GM12865 (cell line): ENCODE measurements around the gene RNF26.

Experiments used
- DNase-seq: peaks from one replicate; pipeline ENCODE4 v3.0.0; 2010; ENCODE audit warnings: low read depth
- H3K4me3 ChIP-seq: 2 replicates; pipeline ENCODE4 v1.5.1; 2011; ENCODE audit warnings: mild to moderate bottlenecking, low read depth, low read length, control low read depth
- TF ChIP-seq, protein P1 (sequence below): IDR thresholded peaks from 2 replicates; pipeline ENCODE4 v1.5.1; 2011; ENCODE audit warnings: low read length, control low read depth, low read depth, inconsistent platforms; ENCODE audit not compliant: insufficient read depth; ENCODE audit errors: missing control alignments

The RNF26 gene

DNA sequence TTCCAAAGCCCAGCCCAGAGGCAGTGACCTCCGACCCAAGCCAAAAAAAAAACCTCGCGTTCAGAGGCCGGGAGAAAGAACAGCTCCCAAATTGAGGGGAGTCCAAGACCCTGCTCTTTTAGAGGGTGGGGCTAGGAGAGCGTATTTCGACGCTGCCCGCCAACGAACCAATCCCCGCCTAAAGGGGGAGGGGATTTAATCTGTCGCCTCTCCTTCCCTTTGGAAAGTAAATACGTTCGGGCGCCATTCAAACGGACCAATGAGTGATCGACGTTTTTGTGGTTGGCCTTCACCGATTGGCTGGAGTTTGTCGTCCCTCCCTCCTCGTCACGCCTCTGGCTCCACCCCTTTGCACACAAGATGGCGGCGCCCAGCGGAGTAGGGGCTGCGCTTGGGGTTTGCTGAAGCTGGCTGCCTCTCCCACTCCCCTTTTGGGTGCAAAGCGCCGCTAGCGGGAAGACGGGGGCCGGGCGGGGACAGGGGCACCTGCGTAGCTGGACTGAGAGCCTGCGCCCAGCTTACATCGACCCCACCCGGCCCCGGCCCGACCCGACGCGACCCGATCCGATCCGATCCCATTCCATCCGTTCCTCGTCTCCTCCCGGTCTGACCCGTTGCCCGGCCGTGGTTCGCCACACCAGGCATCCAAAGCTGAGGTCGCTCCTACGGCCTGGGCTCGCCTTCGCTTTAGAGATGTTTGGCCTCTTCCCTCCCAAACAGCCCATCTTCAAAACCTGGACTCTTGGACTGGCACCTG lies at the start of gene RNF26:
Gene RNF26, plus strand, starts transcription at position 354 of the 757 bp plus-strand sequence. CDS start 596 bp downstream, outside the sequence.
- peak within 1 kb of the TSS; percentile 79 for H3K4me3 ChIP-seq
- peak; percentile 98 for DNase-seq
- TF ChIP-seq, protein P1, sequence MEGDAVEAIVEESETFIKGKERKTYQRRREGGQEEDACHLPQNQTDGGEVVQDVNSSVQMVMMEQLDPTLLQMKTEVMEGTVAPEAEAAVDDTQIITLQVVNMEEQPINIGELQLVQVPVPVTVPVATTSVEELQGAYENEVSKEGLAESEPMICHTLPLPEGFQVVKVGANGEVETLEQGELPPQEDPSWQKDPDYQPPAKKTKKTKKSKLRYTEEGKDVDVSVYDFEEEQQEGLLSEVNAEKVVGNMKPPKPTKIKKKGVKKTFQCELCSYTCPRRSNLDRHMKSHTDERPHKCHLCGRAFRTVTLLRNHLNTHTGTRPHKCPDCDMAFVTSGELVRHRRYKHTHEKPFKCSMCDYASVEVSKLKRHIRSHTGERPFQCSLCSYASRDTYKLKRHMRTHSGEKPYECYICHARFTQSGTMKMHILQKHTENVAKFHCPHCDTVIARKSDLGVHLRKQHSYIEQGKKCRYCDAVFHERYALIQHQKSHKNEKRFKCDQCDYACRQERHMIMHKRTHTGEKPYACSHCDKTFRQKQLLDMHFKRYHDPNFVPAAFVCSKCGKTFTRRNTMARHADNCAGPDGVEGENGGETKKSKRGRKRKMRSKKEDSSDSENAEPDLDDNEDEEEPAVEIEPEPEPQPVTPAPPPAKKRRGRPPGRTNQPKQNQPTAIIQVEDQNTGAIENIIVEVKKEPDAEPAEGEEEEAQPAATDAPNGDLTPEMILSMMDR, result no peak

DNA sequence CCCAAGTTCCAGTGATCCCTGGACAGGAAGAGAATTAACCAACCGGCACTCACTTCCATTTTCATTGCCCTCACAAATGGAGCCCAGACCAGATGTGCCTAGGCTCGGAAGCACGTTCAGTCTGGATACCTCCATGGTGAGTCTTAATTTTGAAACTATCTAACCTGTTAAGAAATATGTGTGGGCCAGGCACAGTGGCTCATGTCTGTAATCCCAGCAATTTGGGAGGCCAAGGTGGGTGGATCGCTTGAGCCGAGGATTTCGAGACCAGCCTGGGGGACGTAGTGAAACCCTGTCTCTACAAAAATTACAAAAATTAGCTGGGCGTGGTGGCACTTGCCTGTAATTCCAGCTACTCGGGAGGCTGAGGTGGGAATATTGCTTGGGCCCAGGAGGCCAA lies 48.9 kb upstream of the RNF26 start:
- DNase-seq, result no peak
- no peak overlapping the region for H3K4me3 ChIP-seq

DNA sequence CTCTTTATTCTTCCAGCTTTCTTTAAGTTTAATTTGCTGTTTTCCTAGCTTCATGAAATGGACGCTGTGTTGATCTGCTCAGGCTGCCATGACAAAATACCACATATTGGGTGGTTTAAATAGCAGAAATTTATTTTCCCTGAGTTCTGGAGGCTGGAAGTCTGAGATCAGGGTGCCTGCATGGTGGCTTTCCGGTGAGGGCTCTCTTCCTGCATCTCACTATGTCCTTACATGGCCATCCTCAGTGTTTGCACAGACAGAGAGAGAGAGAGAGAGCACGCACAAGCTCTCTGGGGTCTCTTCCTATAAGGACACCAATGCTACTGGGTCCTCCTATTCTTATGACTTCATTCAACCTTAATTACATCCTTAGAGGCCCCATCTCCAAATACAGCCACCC lies 46.1 kb upstream of the RNF26 start:
- TF ChIP-seq, protein P1, result no peak
- DNase-seq, result no peak
- H3K4me3 ChIP-seq, result no peak overlapping the region

More for the DNA sequence above, 48.9 kb upstream of the RNF26 start:
- TF ChIP-seq, protein P1, result no peak

DNA sequence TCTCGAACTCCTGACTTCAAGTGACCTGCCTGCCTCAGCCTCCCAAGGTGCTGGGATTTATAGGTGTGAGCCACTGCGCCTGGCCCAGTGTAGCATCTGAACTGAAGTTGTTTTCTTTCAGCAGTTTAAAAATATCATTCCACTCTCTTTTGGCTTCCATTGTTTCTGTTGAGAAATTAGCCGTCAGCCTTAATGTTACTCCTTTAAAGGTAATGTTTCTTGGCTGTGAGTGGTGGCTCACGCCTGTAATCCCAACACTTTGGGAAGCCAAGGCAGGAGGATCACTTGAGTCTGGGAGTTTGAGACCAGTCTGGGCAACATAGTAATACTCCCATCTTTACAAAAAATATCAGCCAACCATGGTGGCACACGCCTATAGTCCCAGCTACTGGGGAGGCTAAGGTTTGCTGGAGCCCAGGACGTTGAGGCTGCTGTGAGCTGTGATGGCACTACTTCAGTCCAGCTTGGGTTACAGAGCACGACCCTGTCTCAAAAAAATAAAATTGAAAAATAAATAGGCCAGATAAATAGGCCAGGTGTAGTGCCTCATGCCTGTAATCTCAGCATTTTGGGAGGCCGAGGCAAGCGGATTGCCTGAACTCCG lies 43.3 kb upstream of the RNF26 start:
- TF ChIP-seq, protein P1, result no peak
- no peak overlapping the region for H3K4me3 ChIP-seq
- DNase-seq, result no peak

DNA sequence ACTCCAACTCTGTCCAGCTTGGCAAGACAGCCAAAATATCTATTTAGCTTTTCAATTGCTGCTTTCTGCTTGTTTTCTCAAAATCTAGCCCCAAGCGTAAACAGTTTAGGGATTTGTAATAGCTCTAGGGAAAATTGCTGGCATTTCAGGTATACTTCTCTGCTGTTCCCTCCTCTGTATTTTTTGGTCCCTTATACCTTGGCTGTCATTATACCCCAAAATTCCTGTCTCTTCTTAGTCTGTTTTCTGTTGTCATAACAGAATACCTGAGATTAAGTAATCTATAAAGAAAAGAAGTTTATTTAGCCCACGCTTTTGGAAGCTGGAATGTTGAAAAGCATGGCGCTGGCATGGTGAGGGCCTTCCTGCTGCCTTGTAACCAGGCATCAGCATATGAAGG lies 40.9 kb upstream of the RNF26 start:
- no peak overlapping the region for H3K4me3 ChIP-seq
- TF ChIP-seq, protein P1, result no peak
- DNase-seq, result no peak

DNA sequence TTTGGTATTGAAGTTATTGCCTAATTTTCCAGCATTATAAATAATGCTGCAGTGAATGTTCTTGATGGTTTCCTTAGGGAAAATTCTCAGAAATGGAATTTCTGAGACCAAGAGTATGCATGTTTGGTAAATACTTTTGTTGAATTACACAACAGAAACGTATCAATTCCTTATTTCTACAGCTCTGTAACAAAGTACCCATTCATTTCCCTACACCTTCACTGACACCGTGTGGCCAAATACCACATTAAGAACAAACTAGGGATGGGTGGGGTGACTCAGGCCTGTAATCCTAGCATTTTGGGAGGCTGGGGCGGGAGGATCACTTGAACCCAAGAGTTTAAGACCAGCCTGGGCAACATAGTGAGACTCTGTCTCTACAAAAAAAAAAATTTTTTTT lies 39.1 kb upstream of the RNF26 start:
- no peak for DNase-seq
- TF ChIP-seq, protein P1, result no peak
- no peak overlapping the region for H3K4me3 ChIP-seq
